Right cardiac atrium (tissue), 5 donors: ENCODE results near the gene SORT1. TPM values are rescaled to one million over a fixed set of nuclear protein-coding genes. Genes with fewer than 3 reads are reported as not detected.

Experiments
- ATAC-seq, 2 donors: fragments of 200-7000 bp; cut with Tn5 transposase; one replicate each; pipeline versions ENCODE4 v1.8.0 to v1.9.1; 2020; ENCODE audit warnings: moderate library complexity in 2 of 2, mild to moderate bottlenecking in 1 of 2
- DNase-seq, 3 donors: peaks; one replicate each; pipeline ENCODE4 v3.0.0-alpha.2; 2020
- H3K27ac ChIP-seq: one replicate; pipeline ENCODE4 v1.5.1; 2013; ENCODE audit warnings: mild to moderate bottlenecking, low read length, control low read depth, moderate library complexity
- H3K27me3 ChIP-seq: one replicate; pipeline ENCODE4 v1.6.1; 2013; ENCODE audit not compliant: control insufficient read depth, insufficient read depth
- H3K4me1 ChIP-seq: one replicate; pipeline ENCODE4 v1.6.1; 2013; ENCODE audit warnings: low read length; ENCODE audit not compliant: control insufficient read depth, insufficient read depth
- H3K4me3 ChIP-seq: one replicate; pipeline ENCODE4 v1.5.1; 2013; ENCODE audit warnings: low read length, control low read depth
- H3K9me3 ChIP-seq: one replicate; pipeline ENCODE4 v1.6.1; 2013; ENCODE audit warnings: low read length; ENCODE audit not compliant: control insufficient read depth
- WGBS: extraction: QIAGEN DNeasy Blood & Tissue Kit; methylation state at CpG from one replicate; pipeline ENCODE4 v1.1.7; 2013; 5-methylcytosine and 5-hydroxymethylcytosine counted together
- intact Hi-C, 4 donors: fragments of 100-400 bp; cut with DNase I; formaldehyde crosslinking; loops; one replicate each; pipeline versions ENCODE4 v1.11.0 to v1.14.0; 2022 to 2023
- polyA plus RNA-seq: library from polyadenylated mRNA; stranded (reverse); fragments of 200-250 nt; gene quantifications from one replicate; pipeline ENCODE4 v1.2.3, GENCODE V29; 2013
- total RNA-seq, 4 donors: library from RNA; stranded (reverse); fragmentation: NEBNext Ultra II Directional; extraction: Animal tissue kit (Norgen Biotek cat#: 25700); gene quantifications; one replicate each; pipeline ENCODE4 v1.2.1, GENCODE V29; 2021
- donor health status: healthy with polysubstance abuse.
- donor health status: DM: no; HTN: yes; CAD: no.
- donor health status: DM: no; HTN: no; CAD: no.
- donor health status: DM: no; HTN: yes; CAD: no; lungs with severe emphysema.
- donor health status: DM: yes; HTN: yes; CAD: no.

Gene SORT1
- total and polyA plus RNA-seq, 5 donors = 57.6 to 170 (median 123) TPM

DNA sequence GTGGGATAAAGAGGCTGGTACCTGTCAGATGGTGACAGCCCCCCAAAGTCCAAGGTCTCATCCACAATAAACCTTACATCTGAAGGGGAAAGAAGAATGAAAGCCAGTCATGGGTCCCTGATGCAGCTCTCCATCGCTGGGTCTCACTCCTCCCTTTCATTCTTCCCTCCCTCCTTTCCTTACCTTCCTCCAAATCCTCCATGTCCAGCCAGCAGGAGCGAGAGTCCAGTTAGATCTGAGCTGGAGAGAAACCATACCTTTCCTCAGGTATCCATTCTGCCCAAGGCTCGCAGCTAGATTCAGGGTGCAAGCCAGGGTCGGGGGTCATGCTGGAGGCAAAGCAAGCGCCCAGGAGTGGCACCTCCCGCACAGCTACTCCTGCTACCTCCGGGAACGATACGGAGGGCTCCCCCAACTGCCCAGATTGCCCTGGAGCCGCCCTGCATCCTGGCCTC is 115.2 kb downstream of the SORT1 start:
- no peaks in the 10 kb centered on the region for H3K27me3 ChIP-seq
- peak overlapping the region; percentile 44 for H3K4me3 ChIP-seq
- no peak for ATAC-seq
- H3K9me3 ChIP-seq = no peaks in the 10 kb centered on the region
- intact Hi-C loops = loop anchor here in 1 of 4 donors (2.0 kb wide), 1 partner anchor 24 kb away; the partner anchor contains the start of gene MYBPHL
- no peak for DNase-seq
- no peak overlapping the region for H3K27ac ChIP-seq
- 12% methylated on average over 10 of the region's 10 CpGs for WGBS
- H3K4me1 ChIP-seq = peaks cover 8% of the 10 kb centered on the region

DNA sequence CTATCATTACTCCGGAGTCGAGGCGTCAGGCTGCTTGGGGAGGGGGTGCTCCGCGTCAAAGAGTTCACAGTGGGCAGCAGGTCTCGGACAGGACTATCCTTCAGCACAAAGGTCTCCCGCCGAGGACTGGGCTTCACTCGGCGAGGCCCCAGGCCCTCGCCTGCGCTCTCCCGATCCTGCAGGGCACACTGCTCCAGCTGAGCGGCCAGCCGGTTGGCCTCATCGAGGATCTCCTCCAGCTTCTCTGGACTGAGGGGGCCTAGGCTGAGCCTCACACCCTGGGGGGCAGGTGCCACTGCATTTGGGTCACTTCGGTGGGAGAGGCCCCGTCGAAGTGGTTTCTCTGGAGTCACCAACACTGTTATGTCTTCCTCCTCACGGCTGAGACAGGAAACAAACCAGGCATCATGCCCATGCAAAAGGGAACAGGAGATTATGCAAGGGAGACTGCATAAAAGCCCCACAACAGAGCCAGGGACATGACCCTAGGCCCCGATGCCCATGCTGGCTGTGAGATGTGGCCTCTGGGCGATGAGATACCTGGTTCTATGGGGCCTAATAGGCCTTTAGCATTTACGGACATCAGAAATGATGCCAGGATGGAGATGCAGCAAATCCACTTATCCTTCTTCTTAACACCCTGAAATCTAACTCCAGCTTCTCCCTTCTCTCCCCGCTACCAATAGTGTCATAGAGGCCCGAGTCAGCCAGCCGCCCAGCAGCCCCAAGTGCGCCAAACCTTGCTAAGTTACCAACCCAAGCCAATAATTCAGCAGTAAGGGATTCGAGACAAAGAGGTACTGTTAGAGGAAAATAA is 115.8 kb downstream of the SORT1 start:
- WGBS = 49% methylated on average over 28 of the region's 28 CpGs
- ATAC-seq (no peak), DNase-seq (no peak)
- Histone ChIP-seq H3K4me3 (peak overlapping the region; percentile 12), H3K9me3 (no peaks in the 10 kb centered on the region), H3K4me1 (peaks cover 10% of the 10 kb centered on the region), H3K27me3 (no peaks in the 10 kb centered on the region), H3K27ac (no peak overlapping the region)
- intact Hi-C loops = loop anchor here in 1 of 4 donors (2.0 kb wide), 1 partner anchor 25 kb away; the partner anchor contains the start of gene MYBPHL

DNA sequence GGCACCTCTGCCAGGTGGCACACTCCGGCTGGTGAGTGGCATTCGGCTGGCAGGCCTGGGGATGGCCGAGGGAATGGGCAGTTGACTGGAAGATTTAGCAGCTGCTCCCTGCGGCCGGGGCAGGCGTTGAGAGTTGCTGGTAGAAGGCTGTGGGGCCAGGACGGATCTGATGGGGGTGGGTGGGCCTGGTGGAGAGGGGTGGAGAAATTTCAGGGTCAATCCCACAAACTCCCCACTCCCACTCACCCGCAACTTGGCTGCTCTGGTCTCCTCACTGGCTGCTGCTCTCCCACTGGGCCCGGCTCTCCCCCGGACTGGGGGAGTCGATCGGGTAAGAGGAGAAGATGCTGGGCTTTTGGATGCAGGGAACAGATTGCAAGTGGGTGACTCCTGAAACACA is 116.9 kb downstream of the SORT1 start:
- H3K4me1 ChIP-seq = peaks cover 10% of the 10 kb centered on the region
- no peaks in the 10 kb centered on the region for H3K27me3 ChIP-seq
- no peak overlapping the region for H3K4me3 ChIP-seq
- ATAC-seq (no peak), DNase-seq (no peak)
- WGBS = 92% methylated on average over 12 of the region's 12 CpGs
- H3K27ac ChIP-seq = no peak overlapping the region
- intact Hi-C loops = no loop called here
- no peaks in the 10 kb centered on the region for H3K9me3 ChIP-seq

DNA sequence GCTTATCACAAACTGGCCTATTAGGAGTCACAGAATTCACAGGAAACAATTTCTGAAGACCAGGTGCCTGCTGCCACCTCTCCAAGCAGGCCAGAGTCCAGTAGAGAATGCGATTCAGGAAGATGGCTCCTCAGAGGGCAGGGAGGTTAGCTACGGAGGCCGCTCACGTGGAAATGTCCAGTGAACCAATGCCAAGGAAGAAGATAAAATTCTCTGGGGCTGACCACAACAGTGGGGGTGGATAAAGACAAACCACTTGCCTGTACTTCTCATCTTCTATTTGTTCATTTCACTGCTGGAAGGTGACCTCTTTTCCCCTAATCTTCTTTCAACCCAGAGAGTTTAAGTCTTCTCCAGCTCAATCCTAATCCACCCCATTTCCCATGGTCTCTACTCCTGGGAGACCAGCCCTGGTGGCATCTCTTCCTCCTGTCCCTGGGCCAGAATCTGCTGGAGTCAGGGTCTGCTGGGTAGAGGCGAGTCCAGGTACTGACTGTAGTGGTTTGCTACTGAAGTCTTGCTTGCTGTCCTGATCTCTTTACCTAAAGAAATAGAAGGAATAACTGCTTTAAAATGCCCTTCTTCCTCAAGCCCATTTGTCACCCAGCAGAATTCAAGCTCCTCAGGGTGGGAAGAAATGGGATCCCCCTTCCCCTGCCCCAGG is 118.0 kb downstream of the SORT1 start:
- ATAC-seq = no peak
- intact Hi-C loops = loop anchor here in 3 of 4 donors (2.0 to 5.0 kb wide), 2 partner anchors 118 to 119 kb away; partner anchors contain the start of gene SORT1 (in 2 of the 3)
- no peak overlapping the region for H3K27ac ChIP-seq

DNA sequence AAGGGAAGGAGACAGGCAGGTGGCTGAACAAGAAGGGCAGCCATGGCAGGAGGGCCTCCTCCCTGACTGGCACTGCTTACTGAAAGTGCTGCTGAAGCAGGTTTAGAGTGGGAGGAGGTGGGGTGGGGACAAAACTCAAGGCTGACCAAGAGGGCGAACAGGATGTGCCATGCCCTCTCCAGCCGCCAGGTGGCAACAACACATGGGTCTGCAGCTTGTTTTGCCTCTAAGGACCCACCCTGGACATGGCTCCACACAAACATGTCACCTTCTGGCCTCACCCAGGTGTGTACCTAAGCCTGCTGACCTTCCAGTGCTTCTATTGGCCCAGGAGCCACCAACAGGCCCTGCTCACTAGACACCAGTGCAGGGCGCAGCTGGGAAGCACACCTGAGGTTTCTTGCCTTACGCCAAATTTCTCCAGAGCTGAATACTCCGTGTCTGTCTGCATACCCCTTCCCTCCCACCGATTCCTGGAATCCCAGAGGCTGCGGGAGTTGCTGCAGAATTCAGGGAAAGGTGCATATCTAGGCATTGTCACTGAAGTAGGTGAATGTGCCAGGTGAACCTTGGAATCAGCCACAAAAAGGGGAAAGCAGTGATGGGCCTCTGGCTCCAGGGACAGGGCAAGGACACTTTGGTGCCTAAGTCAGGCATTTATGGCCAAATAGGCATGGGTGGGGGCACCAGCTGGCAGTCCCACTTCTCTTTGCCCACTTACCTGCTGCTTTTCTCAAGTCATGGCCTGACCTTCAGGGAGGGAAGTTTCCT is 120.1 kb downstream of the SORT1 start:
- no peak overlapping the region for H3K27ac ChIP-seq
- intact Hi-C loops = loop anchor here (2.0 to 5.0 kb wide), 2 partner anchors 120 to 121 kb away; partner anchors contain the start of gene SORT1 (in 2 of the 4)
- no peaks in the 10 kb centered on the region for H3K27me3 ChIP-seq
- peaks cover 13% of the 10 kb centered on the region for H3K4me1 ChIP-seq
- peak; percentile 76 to 92 (median 92) for DNase-seq
- ATAC-seq = peak; percentile 72 to 78
- whole genome bisulfite sequencing = 67% methylated on average over 7 of the region's 7 CpGs
- H3K4me3 ChIP-seq = no peak overlapping the region
- no peaks in the 10 kb centered on the region for H3K9me3 ChIP-seq

More for the DNA sequence above, 118.0 kb downstream of the SORT1 start:
- no peak overlapping the region for H3K4me3 ChIP-seq
- H3K4me1 ChIP-seq = peaks cover 13% of the 10 kb centered on the region
- H3K9me3 ChIP-seq = no peaks in the 10 kb centered on the region
- H3K27me3 ChIP-seq = no peaks in the 10 kb centered on the region
- WGBS = 68% methylated on average over 5 of the region's 5 CpGs
- no peak for DNase-seq

DNA sequence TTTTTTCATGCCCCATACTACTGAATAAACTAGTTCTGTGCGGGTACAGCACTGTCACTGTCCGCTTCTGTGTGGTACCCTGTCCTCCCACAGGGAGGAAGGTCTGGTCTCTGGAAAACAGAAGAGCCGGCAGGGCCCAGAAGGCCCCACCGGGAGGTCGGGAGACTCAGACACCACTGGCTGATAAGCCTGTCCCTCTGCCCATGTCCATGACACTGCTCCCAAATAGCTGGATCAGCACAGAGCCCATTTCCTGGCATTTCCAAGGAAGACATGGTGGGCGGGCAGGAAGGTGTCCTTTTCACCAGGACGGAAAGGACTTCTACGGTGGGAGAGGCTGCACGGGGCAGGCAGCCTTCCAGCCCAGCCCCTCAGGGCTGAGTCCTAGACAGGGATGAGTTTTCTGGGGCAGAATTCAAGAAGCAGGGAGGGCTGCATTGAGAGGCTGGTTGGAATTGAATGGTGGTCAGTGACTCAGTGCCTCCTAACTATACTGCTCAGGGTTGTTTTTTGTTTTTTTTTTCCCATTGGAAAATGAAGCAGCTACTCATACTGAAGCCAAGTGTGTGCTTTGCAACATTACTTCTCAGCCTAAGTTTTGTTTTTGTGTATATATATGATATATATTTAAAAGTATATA is 121.9 kb downstream of the SORT1 start:
- Histone ChIP-seq H3K9me3 (no peaks in the 10 kb centered on the region), H3K27ac (no peak overlapping the region), H3K4me1 (peaks cover 5% of the 10 kb centered on the region), H3K27me3 (no peaks in the 10 kb centered on the region), H3K4me3 (no peak overlapping the region)
- WGBS = 40% methylated on average over 9 of the region's 9 CpGs
- DNase-seq = peak in 1 of 3 donors; percentile 5
- intact Hi-C loops = loop anchor here in 3 of 4 donors (2.0 to 5.0 kb wide), 2 partner anchors 121 to 123 kb away; partner anchors contain the start of gene SORT1 (in 2 of the 3)
- ATAC-seq = no peak

DNA sequence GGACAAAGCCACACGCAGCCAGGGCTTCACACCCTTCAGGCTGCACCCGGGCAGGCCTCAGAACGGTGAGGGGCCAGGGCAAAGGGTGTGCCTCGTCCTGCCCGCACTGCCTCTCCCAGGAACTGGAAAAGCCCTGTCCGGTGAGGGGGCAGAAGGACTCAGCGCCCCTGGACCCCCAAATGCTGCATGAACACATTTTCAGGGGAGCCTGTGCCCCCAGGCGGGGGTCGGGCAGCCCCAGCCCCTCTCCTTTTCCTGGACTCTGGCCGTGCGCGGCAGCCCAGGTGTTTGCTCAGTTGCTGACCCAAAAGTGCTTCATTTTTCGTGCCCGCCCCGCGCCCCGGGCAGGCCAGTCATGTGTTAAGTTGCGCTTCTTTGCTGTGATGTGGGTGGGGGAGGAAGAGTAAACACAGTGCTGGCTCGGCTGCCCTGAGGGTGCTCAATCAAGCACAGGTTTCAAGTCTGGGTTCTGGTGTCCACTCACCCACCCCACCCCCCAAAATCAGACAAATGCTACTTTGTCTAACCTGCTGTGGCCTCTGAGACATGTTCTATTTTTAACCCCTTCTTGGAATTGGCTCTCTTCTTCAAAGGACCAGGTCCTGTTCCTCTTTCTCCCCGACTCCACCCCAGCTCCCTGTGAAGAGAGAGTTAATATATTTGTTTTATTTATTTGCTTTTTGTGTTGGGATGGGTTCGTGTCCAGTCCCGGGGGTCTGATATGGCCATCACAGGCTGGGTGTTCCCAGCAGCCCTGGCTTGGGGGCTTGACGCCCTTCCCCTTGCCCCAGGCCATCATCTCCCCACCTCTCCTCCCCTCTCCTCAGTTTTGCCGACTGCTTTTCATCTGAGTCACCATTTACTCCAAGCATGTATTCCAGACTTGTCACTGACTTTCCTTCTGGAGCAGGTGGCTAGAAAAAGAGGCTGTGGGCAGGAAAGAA is 122.9 kb downstream of the SORT1 start:
- DNase-seq = peak in 2 of 3 donors; percentile 5 to 78
- H3K27me3 ChIP-seq = no peaks in the 10 kb centered on the region
- H3K27ac ChIP-seq = no peak overlapping the region
- WGBS = 72% methylated on average over 24 of the region's 24 CpGs
- intact Hi-C loops = loop anchor here in 2 of 4 donors (5.0 kb wide), 1 partner anchor 122 kb away; the partner anchor contains the start of gene SORT1 (in 2 of the 2)
- no peak for ATAC-seq
- H3K9me3 ChIP-seq = no peaks in the 10 kb centered on the region
- H3K4me1 ChIP-seq = peaks cover 5% of the 10 kb centered on the region
- H3K4me3 ChIP-seq = no peak overlapping the region

DNA sequence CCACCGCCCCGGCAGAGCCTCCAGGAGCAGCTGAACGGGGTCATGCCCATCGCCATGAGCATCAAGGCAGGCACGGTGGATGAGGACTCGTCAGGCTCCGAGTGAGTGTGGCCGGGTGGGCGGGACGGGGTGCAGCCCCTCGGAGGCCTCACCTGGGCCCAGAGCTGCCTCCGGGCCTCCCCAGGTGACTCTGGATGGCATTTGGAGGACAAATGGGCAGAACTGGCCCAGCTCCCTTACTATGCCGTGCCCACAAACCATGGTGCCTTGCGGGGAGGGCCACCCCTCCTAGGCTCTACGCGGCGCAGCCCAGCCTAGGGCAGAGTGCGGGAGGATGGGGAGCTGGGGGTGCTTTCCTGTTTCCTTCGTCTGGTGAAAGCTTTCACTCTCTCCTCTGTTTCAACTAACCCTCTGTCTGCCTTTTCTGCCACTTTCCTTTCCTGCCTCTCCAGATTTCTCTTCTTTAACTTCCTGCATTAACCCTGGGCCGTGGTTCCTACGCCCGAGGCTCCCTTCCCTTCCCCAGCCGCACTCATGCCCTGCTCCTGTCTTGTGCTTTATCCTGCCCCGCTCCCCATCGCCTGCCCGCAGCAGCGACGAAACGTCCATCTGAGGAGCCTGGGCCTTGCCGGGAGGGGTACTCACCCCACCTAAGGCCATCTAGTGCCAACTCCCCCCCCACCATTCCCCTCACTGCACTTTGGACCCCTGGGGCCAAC is 124.0 kb downstream of the SORT1 start:
- DNase-seq (no peak), ATAC-seq (no peak)
- peaks cover 5% of the 10 kb centered on the region for H3K4me1 ChIP-seq
- no peaks in the 10 kb centered on the region for H3K27me3 ChIP-seq
- H3K9me3 ChIP-seq = no peaks in the 10 kb centered on the region
- no peak overlapping the region for H3K27ac ChIP-seq
- H3K4me3 ChIP-seq = no peak overlapping the region
- WGBS = 83% methylated on average over 30 of the region's 30 CpGs
- intact Hi-C loops = no loop called here
